Neural cell (in vitro differentiated cells): ENCODE data around the gene IGF1R. TPM values are rescaled to one million over a fixed set of nuclear protein-coding genes. Genes with fewer than 3 reads are reported as not detected.

ENCODE experiments used
- H2AFZ ChIP-seq: fragments of 200-600, 300-800 bp; sonication (generic), shearing (Covaris generic); 2 replicates; pipeline ENCODE4 v1.6.0; 2014; ENCODE audit warnings: low read depth, mild to moderate bottlenecking, antibody characterized with exemption, low read length, moderate library complexity
- H3F3A ChIP-seq: fragments of 200-600 bp; shearing (Covaris generic); 2 replicates; pipeline ENCODE4 v1.6.1; 2016; ENCODE audit warnings: mild to moderate bottlenecking, moderate library complexity, mixed read lengths, antibody characterized with exemption, low read length; ENCODE audit not compliant: insufficient read depth, poor library complexity, severe bottlenecking
- H3K27ac ChIP-seq: fragments of 200-600, 300-800 bp; sonication (generic), shearing (Covaris generic); 2 replicates; pipeline ENCODE4 v1.5.1; 2014; ENCODE audit warnings: mild to moderate bottlenecking, low read length, moderate library complexity
- H3K27me3 ChIP-seq: fragments of 300-800, 200-600 bp; sonication (generic), shearing (Covaris generic); 2 replicates; pipeline ENCODE4 v1.6.0; 2014; ENCODE audit warnings: mild to moderate bottlenecking, low read depth, low read length, moderate library complexity; ENCODE audit not compliant: insufficient read depth
- H3K36me3 ChIP-seq: fragments of 300-800, 200-600 bp; sonication (generic), shearing (Covaris generic); 2 replicates; pipeline ENCODE4 v1.5.1; 2014; ENCODE audit warnings: mild to moderate bottlenecking, antibody characterized with exemption, low read length, moderate library complexity; ENCODE audit not compliant: insufficient read depth
- H3K4me2 ChIP-seq: fragments of 300-800, 200-600 bp; sonication (generic), shearing (Covaris generic); 2 replicates; pipeline ENCODE4 v1.6.0; 2014; ENCODE audit warnings: mild to moderate bottlenecking, low read length
- H3K4me3 ChIP-seq: fragments of 300-800, 200-600 bp; sonication (generic), shearing (Covaris generic); 2 replicates; pipeline ENCODE4 v1.5.1; 2014; ENCODE audit warnings: mild to moderate bottlenecking, low read length, moderate library complexity
- H3K79me2 ChIP-seq: fragments of 200-600 bp; shearing (Covaris generic); replicated peaks from 2 replicates; pipeline ENCODE4 v1.6.0; 2014; ENCODE audit warnings: mild to moderate bottlenecking, low read length, moderate library complexity; ENCODE audit not compliant: insufficient read depth
- H3K9ac ChIP-seq: fragments of 300-800, 200-600 bp; sonication (generic), shearing (Covaris generic); 2 replicates; pipeline ENCODE4 v1.6.1; 2016; ENCODE audit warnings: mild to moderate bottlenecking, low read length, mixed read lengths
- H3K9me2 ChIP-seq: fragments of 200-600 bp; shearing (Covaris generic); 2 replicates; pipeline ENCODE4 v1.6.1; 2016; ENCODE audit warnings: mild to moderate bottlenecking, low read length, mixed read lengths; ENCODE audit not compliant: insufficient read depth
- H3K9me3 ChIP-seq: fragments of 200-600, 300-800 bp; sonication (generic), shearing (Covaris generic); 2 replicates; pipeline ENCODE4 v1.6.1; 2016; ENCODE audit warnings: mild to moderate bottlenecking, mixed run types, low read length, moderate library complexity, mixed read lengths
- H4K20me1 ChIP-seq: fragments of 200-600 bp; shearing (Covaris generic); 2 replicates; pipeline ENCODE4 v1.6.1; 2016; ENCODE audit warnings: mild to moderate bottlenecking, mixed run types; ENCODE audit not compliant: insufficient read depth
- CTCF ChIP-seq: fragments of 450-650 bp; IDR thresholded peaks from 2 replicates; pipeline ENCODE4 v1.5.1; 2014; ENCODE audit warnings: antibody characterized with exemption, mild to moderate bottlenecking, moderate library complexity; ENCODE audit not compliant: poor library complexity, severe bottlenecking
- EP300 ChIP-seq: fragments of 450-650 bp; conservative IDR thresholded peaks from 2 replicates; pipeline ENCODE4 v1.6.1; 2014; ENCODE audit warnings: antibody characterized with exemption, mild to moderate bottlenecking, moderate library complexity; ENCODE audit not compliant: poor library complexity, severe bottlenecking
- EZH2 ChIP-seq: fragments of 200-600, 300-800 bp; shearing (Covaris generic), sonication (generic); IDR thresholded peaks from 2 replicates; pipeline ENCODE4 v1.6.1; 2014; ENCODE audit warnings: antibody characterized with exemption, low read length, borderline replicate concordance, mild to moderate bottlenecking; ENCODE audit not compliant: insufficient read depth, poor library complexity, severe bottlenecking
- MXI1 ChIP-seq: fragments of 450-650 bp; conservative IDR thresholded peaks from 2 replicates; pipeline ENCODE4 v1.6.1; 2014; ENCODE audit warnings: antibody characterized with exemption, mild to moderate bottlenecking; ENCODE audit not compliant: poor library complexity, severe bottlenecking
- POLR2AphosphoS5 ChIP-seq: IDR thresholded peaks from 2 replicates; pipeline ENCODE4 v1.6.1; 2012
- RAD21 ChIP-seq: fragments of 450-650 bp; conservative IDR thresholded peaks from 2 replicates; pipeline ENCODE4 v1.6.1; 2014; ENCODE audit warnings: antibody characterized with exemption, mild to moderate bottlenecking, moderate library complexity
- REST ChIP-seq: IDR thresholded peaks from 2 replicates; pipeline ENCODE4 v1.6.1; 2012; ENCODE audit warnings: borderline replicate concordance
- SMC3 ChIP-seq: fragments of 450-650 bp; conservative IDR thresholded peaks from 2 replicates; pipeline ENCODE4 v1.6.1; 2014; ENCODE audit warnings: antibody characterized with exemption, mild to moderate bottlenecking, moderate library complexity; ENCODE audit not compliant: poor library complexity
- TAF1 ChIP-seq: IDR thresholded peaks from 2 replicates; pipeline ENCODE4 v1.6.1; 2012; ENCODE audit warnings: low read depth
- polyA plus RNA-seq: library from polyadenylated mRNA; depleted of rRNA; stranded (reverse); fragments of >200 nt; gene quantifications from 2 replicates; pipeline ENCODE4 v1.2.3, GENCODE V29; 2014

Gene IGF1R
- polyA plus RNA-seq, 1 donor from 2014 or later: 10.9 TPM

DNA sequence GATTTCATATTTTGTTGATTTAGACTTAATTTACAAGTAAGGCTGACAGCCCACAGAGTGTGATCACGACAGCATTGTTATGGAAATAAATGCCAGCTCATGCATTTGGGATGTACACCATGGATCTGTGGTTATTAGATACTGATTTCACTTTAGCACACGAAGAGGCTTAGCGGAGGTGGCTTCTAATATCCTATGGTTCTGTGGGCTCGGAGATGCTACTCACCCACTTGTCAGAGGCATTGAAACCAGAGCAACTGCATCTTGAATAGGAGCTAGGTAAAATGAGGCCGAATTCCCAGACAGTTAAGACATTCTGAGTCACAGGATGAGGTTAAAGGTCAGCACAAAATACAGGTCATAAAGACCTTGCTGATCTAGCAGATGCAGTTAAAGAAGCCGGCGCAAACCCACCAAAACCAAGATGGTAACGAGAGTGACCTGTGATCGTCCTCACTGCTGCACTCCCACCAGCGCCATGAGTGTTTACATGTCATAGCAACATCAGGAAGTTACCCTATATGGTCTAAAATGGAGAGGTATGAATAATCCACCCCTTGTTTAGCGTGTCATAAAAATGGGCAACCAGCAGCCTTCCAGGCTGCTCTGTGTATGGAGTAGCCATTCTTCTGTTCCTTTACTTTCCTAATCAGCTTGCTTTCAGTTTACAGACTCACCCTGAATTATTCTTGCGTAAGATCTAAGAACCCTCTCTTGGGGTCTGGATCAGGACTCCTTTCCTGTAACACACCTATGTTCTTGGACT lies 241.8 kb downstream of the IGF1R start:
- H3K36me3 ChIP-seq: no peaks in the 10 kb centered on the region
- no peaks in the 10 kb centered on the region for H3K9me2 ChIP-seq
- no peaks in the 10 kb centered on the region for H3K9me3 ChIP-seq
- H4K20me1 ChIP-seq: no peaks in the 10 kb centered on the region
- TF ChIP-seq TAF1: no peak
- TF ChIP-seq SMC3: no peak
- no peak for TF ChIP-seq EP300
- no peak for TF ChIP-seq CTCF
- TF ChIP-seq RAD21: no peak
- TF ChIP-seq POLR2AphosphoS5: no peak
- no peak for TF ChIP-seq EZH2
- no peak for TF ChIP-seq MXI1
- TF ChIP-seq REST: no peak
- peaks cover 15% of the 10 kb centered on the region for H3K79me2 ChIP-seq
- no peaks in the 10 kb centered on the region for H3K27me3 ChIP-seq
- H3F3A ChIP-seq: no peaks in the 10 kb centered on the region
- H3K27ac ChIP-seq: no peak overlapping the region
- no peak overlapping the region for H3K4me2 ChIP-seq
- H2AFZ ChIP-seq: no peak overlapping the region
- no peak overlapping the region for H3K9ac ChIP-seq
- H3K4me3 ChIP-seq: no peak overlapping the region

GRCh38 chr15:98891301-98891700 lies 243.0 kb downstream of the IGF1R start:
- no peak overlapping the region for H3K9ac ChIP-seq
- TF ChIP-seq RAD21: no peak
- no peak for TF ChIP-seq EP300
- TF ChIP-seq EZH2: no peak
- TF ChIP-seq MXI1: no peak
- TF ChIP-seq CTCF: no peak
- no peak for TF ChIP-seq POLR2AphosphoS5
- no peak for TF ChIP-seq TAF1
- TF ChIP-seq REST: no peak
- no peak for TF ChIP-seq SMC3

More at GRCh38 chr15:98891301-98891700, 243.0 kb downstream of the IGF1R start:
- no peaks in the 10 kb centered on the region for H4K20me1 ChIP-seq
- no peak overlapping the region for H3K4me3 ChIP-seq
- H3K79me2 ChIP-seq: peaks cover 15% of the 10 kb centered on the region
- H2AFZ ChIP-seq: no peak overlapping the region
- peaks cover 2% of the 10 kb centered on the region for H3K36me3 ChIP-seq
- H3K9me2 ChIP-seq: no peaks in the 10 kb centered on the region
- H3K4me2 ChIP-seq: no peak overlapping the region
- no peaks in the 10 kb centered on the region for H3F3A ChIP-seq
- no peak overlapping the region for H3K27ac ChIP-seq
- peaks cover 1% of the 10 kb centered on the region for H3K9me3 ChIP-seq
- H3K27me3 ChIP-seq: no peaks in the 10 kb centered on the region
